ENCODE data around the gene SLAMF9.

SLAMF9 gene

GRCh38 chr1:159932296-159933285, 21.4 kb downstream of the SLAMF9 start:
- DNase-seq: no peak

GRCh38 chr1:159931795-159932173, 22.3 kb downstream of the SLAMF9 start:
- no peak for DNase-seq

- DNase-seq: no peak
Measured at GRCh38 chr1:159931101-159931794, 22.8 kb downstream of the SLAMF9 start.

- DNase-seq: no peak
Measured at GRCh38 chr1:159930634-159931033, 23.4 kb downstream of the SLAMF9 start.

- DNase-seq: no peak
Measured at GRCh38 chr1:159930216-159930615, 23.8 kb downstream of the SLAMF9 start.

- DNase-seq: no peak
Measured at GRCh38 chr1:159929155-159930051, 24.6 kb downstream of the SLAMF9 start.

- no peak for DNase-seq
Measured at GRCh38 chr1:159928491-159929050, 25.5 kb downstream of the SLAMF9 start.

- DNase-seq: no peak
Measured at GRCh38 chr1:159927849-159928431, 26.1 kb downstream of the SLAMF9 start.

- DNase-seq: no peak
Measured at GRCh38 chr1:159927211-159927848, 26.7 kb downstream of the SLAMF9 start.

- no peak for DNase-seq
Measured at GRCh38 chr1:159925719-159926078, 28.3 kb downstream of the SLAMF9 start.

GRCh38 chr1:159924791-159925718, 29.0 kb downstream of the SLAMF9 start, which contains the start of gene TAGLN2:
Gene TAGLN2, minus strand, starts transcription at chr1:159925507. Its CDS starts 4,998 bp downstream, at chr1:159920509.
- peak; percentile 89 for DNase-seq

GRCh38 chr1:159924025-159924790, 29.8 kb downstream of the SLAMF9 start:
- DNase-seq: peak; percentile 81

- DNase-seq: peak; percentile 96
Measured at GRCh38 chr1:159923203-159924024, 30.6 kb downstream of the SLAMF9 start.

GRCh38 chr1:159922511-159923202, 31.4 kb downstream of the SLAMF9 start:
- DNase-seq: no peak

- DNase-seq: peak; percentile 32
Measured at GRCh38 chr1:159921700-159922504, 32.1 kb downstream of the SLAMF9 start.

- DNase-seq: peak; percentile 12
Measured at GRCh38 chr1:159921251-159921650, 32.8 kb downstream of the SLAMF9 start.

GRCh38 chr1:159920651-159921050, 33.4 kb downstream of the SLAMF9 start:
- no peak for DNase-seq

Measured in central memory CD4-positive, alpha-beta T cell (primary cell).